ENCODE measurements around the gene ENPP7. TPM values are rescaled to one million over a fixed set of nuclear protein-coding genes. Genes with fewer than 3 reads are reported as not detected.

ENPP7 gene
- total RNA-seq, 2 experiments from 2014 or later: not detected

GRCh38 chr17:79781736-79782575, 51.2 kb downstream of the ENPP7 start:
- Mint-ChIP-seq H3K4me3 (no peak overlapping the region), H3K27me3 (peaks cover 67% of the 10 kb centered on the region), H3K27ac (no peak overlapping the region), H3K4me1 (peaks cover 24% of the 10 kb centered on the region), H3K9me3 (no peaks in the 10 kb centered on the region), H3K36me3 (no peaks in the 10 kb centered on the region)
- no peak for DNase-seq

- no peak for DNase-seq
- no peaks in the 10 kb centered on the region for H3K36me3 Mint-ChIP-seq
- no peak overlapping the region for H3K27ac Mint-ChIP-seq
- H3K9me3 Mint-ChIP-seq: no peaks in the 10 kb centered on the region
- H3K4me1 Mint-ChIP-seq: peaks cover 18% of the 10 kb centered on the region
- peaks cover 75% of the 10 kb centered on the region for H3K27me3 Mint-ChIP-seq
- no peak overlapping the region for H3K4me3 Mint-ChIP-seq
Observed at GRCh38 chr17:79783891-79784290, 53.1 kb downstream of the ENPP7 start.

- DNase-seq: no peak
- H3K4me3 Mint-ChIP-seq: no peak overlapping the region
- H3K36me3 Mint-ChIP-seq: no peaks in the 10 kb centered on the region
- H3K4me1 Mint-ChIP-seq: peaks cover 16% of the 10 kb centered on the region
- H3K9me3 Mint-ChIP-seq: no peaks in the 10 kb centered on the region
- H3K27ac Mint-ChIP-seq: no peak overlapping the region
- peaks cover 75% of the 10 kb centered on the region for H3K27me3 Mint-ChIP-seq
Observed at GRCh38 chr17:79784353-79785016, 53.7 kb downstream of the ENPP7 start.

GRCh38 chr17:79785017-79785899, 54.5 kb downstream of the ENPP7 start:
- Mint-ChIP-seq H3K36me3 (no peaks in the 10 kb centered on the region), H3K27ac (no peak overlapping the region), H3K27me3 (peaks cover 71% of the 10 kb centered on the region), H3K9me3 (no peaks in the 10 kb centered on the region), H3K4me3 (no peak overlapping the region), H3K4me1 (peaks cover 13% of the 10 kb centered on the region)
- no peak for DNase-seq

- Mint-ChIP-seq H3K4me3 (no peak overlapping the region), H3K27me3 (peaks cover 71% of the 10 kb centered on the region), H3K4me1 (peaks cover 10% of the 10 kb centered on the region), H3K36me3 (no peaks in the 10 kb centered on the region), H3K27ac (no peak overlapping the region), H3K9me3 (no peaks in the 10 kb centered on the region)
- DNase-seq: no peak
Observed at GRCh38 chr17:79785900-79786810, 55.4 kb downstream of the ENPP7 start.

GRCh38 chr17:79786930-79787643, 56.3 kb downstream of the ENPP7 start:
- no peaks in the 10 kb centered on the region for H3K9me3 Mint-ChIP-seq
- no peaks in the 10 kb centered on the region for H3K36me3 Mint-ChIP-seq
- peaks cover 2% of the 10 kb centered on the region for H3K4me1 Mint-ChIP-seq
- H3K27ac Mint-ChIP-seq: no peak overlapping the region
- H3K27me3 Mint-ChIP-seq: peaks cover 73% of the 10 kb centered on the region
- no peak overlapping the region for H3K4me3 Mint-ChIP-seq
- DNase-seq: no peak

- Mint-ChIP-seq H3K27ac (no peak overlapping the region), H3K9me3 (no peaks in the 10 kb centered on the region), H3K4me3 (no peak overlapping the region), H3K36me3 (no peaks in the 10 kb centered on the region), H3K27me3 (peaks cover 71% of the 10 kb centered on the region), H3K4me1 (peaks cover 4% of the 10 kb centered on the region)
- no peak for DNase-seq
Observed at GRCh38 chr17:79788455-79788854, 57.7 kb downstream of the ENPP7 start.

- H3K36me3 Mint-ChIP-seq: no peaks in the 10 kb centered on the region
- no peak for DNase-seq
- no peaks in the 10 kb centered on the region for H3K9me3 Mint-ChIP-seq
Observed at GRCh38 chr17:79788989-79789942, 58.5 kb downstream of the ENPP7 start.

GRCh38 chr17:79789943-79790804, 59.4 kb downstream of the ENPP7 start:
- Mint-ChIP-seq H3K36me3 (no peaks in the 10 kb centered on the region), H3K4me1 (peaks cover 6% of the 10 kb centered on the region), H3K9me3 (no peaks in the 10 kb centered on the region), H3K4me3 (no peak overlapping the region), H3K27ac (no peak overlapping the region), H3K27me3 (peaks cover 70% of the 10 kb centered on the region)
- no peak for DNase-seq

More at GRCh38 chr17:79788989-79789942, 58.5 kb downstream of the ENPP7 start:
- Mint-ChIP-seq H3K27ac (no peak overlapping the region), H3K4me3 (no peak overlapping the region), H3K27me3 (peaks cover 71% of the 10 kb centered on the region), H3K4me1 (peaks cover 6% of the 10 kb centered on the region)

GRCh38 chr17:79790805-79791734, 60.3 kb downstream of the ENPP7 start:
- no peak overlapping the region for H3K4me3 Mint-ChIP-seq
- no peak for DNase-seq
- H3K36me3 Mint-ChIP-seq: no peaks in the 10 kb centered on the region
- H3K27ac Mint-ChIP-seq: no peak overlapping the region
- H3K9me3 Mint-ChIP-seq: no peaks in the 10 kb centered on the region
- H3K27me3 Mint-ChIP-seq: peaks cover 67% of the 10 kb centered on the region
- H3K4me1 Mint-ChIP-seq: peaks cover 11% of the 10 kb centered on the region

- no peaks in the 10 kb centered on the region for H3K9me3 Mint-ChIP-seq
- H3K36me3 Mint-ChIP-seq: no peaks in the 10 kb centered on the region
- H3K4me3 Mint-ChIP-seq: no peak overlapping the region
- H3K4me1 Mint-ChIP-seq: peaks cover 15% of the 10 kb centered on the region
- no peak for DNase-seq
- peaks cover 60% of the 10 kb centered on the region for H3K27me3 Mint-ChIP-seq
- H3K27ac Mint-ChIP-seq: no peak overlapping the region
Observed at GRCh38 chr17:79791735-79792161, 61.0 kb downstream of the ENPP7 start.
